Nucleus accumbens (tissue), 56 donors: Measurements from ENCODE around the gene LHX6.

Source experiments
- DNase-seq, 56 donors: peaks; one replicate each; lab custom pipeline; 2025; lab: John Stamatoyannopoulos, UW

The LHX6 gene

GRCh38 chr9:122217640-122218039 lies 11.1 kb downstream of the LHX6 start:
- DNase-seq, result no peak

GRCh38 chr9:122216798-122217418 lies 11.8 kb downstream of the LHX6 start:
- no peak for DNase-seq

GRCh38 chr9:122216138-122216797 lies 12.5 kb downstream of the LHX6 start:
- no peak for DNase-seq

- no peak for DNase-seq
Measured at GRCh38 chr9:122215663-122216062, 13.1 kb downstream of the LHX6 start.

- no peak for DNase-seq
Measured at GRCh38 chr9:122214507-122214906, 14.2 kb downstream of the LHX6 start.

- peak in 1 of 56 donors; percentile 55 for DNase-seq
Measured at GRCh38 chr9:122213589-122214413, 15.0 kb downstream of the LHX6 start.

GRCh38 chr9:122213102-122213588 lies 15.6 kb downstream of the LHX6 start:
- no peak for DNase-seq

GRCh38 chr9:122212473-122213004 lies 16.2 kb downstream of the LHX6 start:
- DNase-seq, result no peak

GRCh38 chr9:122209451-122209850 lies 19.3 kb downstream of the LHX6 start:
- DNase-seq, result no peak

- DNase-seq, result no peak
Measured at GRCh38 chr9:122207096-122207495, 21.7 kb downstream of the LHX6 start.

GRCh38 chr9:122206118-122207046 lies 22.4 kb downstream of the LHX6 start:
- DNase-seq, result no peak

GRCh38 chr9:122205176-122205575 lies 23.6 kb downstream of the LHX6 start:
- no peak for DNase-seq

GRCh38 chr9:122204491-122204890 lies 24.3 kb downstream of the LHX6 start:
- no peak for DNase-seq

- no peak for DNase-seq
Measured at GRCh38 chr9:122204055-122204454, 24.7 kb downstream of the LHX6 start.

- DNase-seq, result no peak
Measured at GRCh38 chr9:122202111-122202510, 26.6 kb downstream of the LHX6 start.

GRCh38 chr9:122201641-122202040 lies 27.1 kb downstream of the LHX6 start:
- no peak for DNase-seq

GRCh38 chr9:122200960-122201595 lies 27.7 kb downstream of the LHX6 start:
- DNase-seq, result no peak

- no peak for DNase-seq
Measured at GRCh38 chr9:122197882-122198281, 30.9 kb downstream of the LHX6 start.

- no peak for DNase-seq
Measured at GRCh38 chr9:122197426-122197825, 31.3 kb downstream of the LHX6 start.

GRCh38 chr9:122195875-122196274 lies 32.9 kb downstream of the LHX6 start:
- no peak for DNase-seq
